Loucy (cell line): ENCODE measurements around the gene VPS13D.

ENCODE experiments used
- H2AFZ ChIP-seq: fragments of 200-600 bp; sonication (generic); 2 replicates; pipeline ENCODE4 v1.6.0; 2016; ENCODE audit warnings: antibody characterized with exemption, mild to moderate bottlenecking, low read length, moderate library complexity
- H3F3A ChIP-seq: fragments of 200-600 bp; 2 replicates; pipeline ENCODE4 v1.6.0; 2016; ENCODE audit warnings: antibody characterized with exemption, low read depth, mild to moderate bottlenecking
- H3K27me3 ChIP-seq: fragments of 200-600 bp; sonication (generic); 2 replicates; pipeline ENCODE4 v1.6.1; 2014; ENCODE audit warnings: low read length, mild to moderate bottlenecking; ENCODE audit not compliant: insufficient read depth, poor library complexity, severe bottlenecking
- H3K36me3 ChIP-seq: fragments of 200-600 bp; sonication (generic); 2 replicates; pipeline ENCODE4 v1.6.1; 2016; ENCODE audit warnings: low read length; ENCODE audit not compliant: insufficient read depth
- H3K4me1 ChIP-seq: fragments of 200-600 bp; sonication (generic); 2 replicates; pipeline ENCODE4 v1.5.1; 2014; ENCODE audit warnings: low read length, mild to moderate bottlenecking; ENCODE audit not compliant: insufficient read depth, poor library complexity, severe bottlenecking
- H3K4me2 ChIP-seq: fragments of 200-600 bp; sonication (generic); 2 replicates; pipeline ENCODE4 v1.6.0; 2014; ENCODE audit warnings: antibody characterized with exemption, low read length, low read depth, mild to moderate bottlenecking; ENCODE audit not compliant: poor library complexity, severe bottlenecking
- H3K4me3 ChIP-seq: fragments of 200-600 bp; sonication (generic); 2 replicates; pipeline ENCODE4 v1.5.1; 2014; ENCODE audit warnings: low read length, mild to moderate bottlenecking, mixed read lengths; ENCODE audit not compliant: poor library complexity, severe bottlenecking
- H3K79me2 ChIP-seq: fragments of 200-600 bp; sonication (generic); 2 replicates; pipeline ENCODE4 v1.6.1; 2014; ENCODE audit warnings: low read length; ENCODE audit not compliant: insufficient read depth
- H3K9ac ChIP-seq: fragments of 200-600 bp; sonication (generic); 2 replicates; pipeline ENCODE4 v1.6.0; 2014; ENCODE audit warnings: mild to moderate bottlenecking, low read depth, low read length, moderate library complexity; ENCODE audit not compliant: poor library complexity, severe bottlenecking
- H3K9me2 ChIP-seq: fragments of 200-600 bp; sonication (generic); replicated peaks from 2 replicates; pipeline ENCODE4 v1.6.1; 2016; ENCODE audit warnings: low read depth, low read length, mixed read lengths
- H3K9me3 ChIP-seq: fragments of 200-600 bp; sonication (generic); 2 replicates; pipeline ENCODE4 v1.6.1; 2014; ENCODE audit warnings: mild to moderate bottlenecking, antibody characterized with exemption, low read length, low read depth; ENCODE audit not compliant: insufficient read depth
- H4K20me1 ChIP-seq: fragments of 200-600 bp; sonication (generic); 2 replicates; pipeline ENCODE4 v1.6.0; 2014; ENCODE audit warnings: antibody characterized with exemption, low read length, mild to moderate bottlenecking; ENCODE audit not compliant: insufficient read depth, poor library complexity, severe bottlenecking
- EZH2phosphoT487 ChIP-seq: fragments of 200-600 bp; IDR thresholded peaks from 2 replicates; pipeline ENCODE4 v1.6.1; 2018; ENCODE audit warnings: antibody characterized with exemption, mild to moderate bottlenecking, moderate library complexity, borderline replicate concordance
- TF ChIP-seq, protein P1 (sequence below): fragments of 200-600 bp; sonication (generic); conservative IDR thresholded peaks from 2 replicates; pipeline ENCODE4 v1.5.1; 2014; ENCODE audit warnings: mild to moderate bottlenecking, antibody characterized with exemption, low read length

Gene VPS13D

DNA sequence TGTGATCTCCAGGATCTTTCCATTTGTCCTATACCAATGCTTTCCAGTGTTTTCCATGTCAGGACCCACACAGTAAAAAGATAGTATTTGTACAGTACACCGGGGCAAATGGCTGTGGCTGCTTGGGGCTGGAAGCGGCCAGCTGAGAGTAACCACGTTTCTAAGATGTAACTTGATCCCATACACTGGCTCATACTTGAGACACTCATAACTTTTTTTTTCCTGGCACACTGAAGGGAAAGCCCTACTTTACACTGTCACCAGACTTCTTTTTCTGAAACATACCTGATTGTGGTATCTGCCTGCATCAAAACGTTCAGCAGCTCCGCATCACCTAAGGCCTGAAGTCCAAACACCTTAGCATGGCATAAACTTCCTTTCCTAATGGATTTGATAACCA is 21.6 kb downstream of the VPS13D start:
- H3K4me2 ChIP-seq, result no peak overlapping the region
- no peak overlapping the region for H3K9ac ChIP-seq
- H2AFZ ChIP-seq, result no peak overlapping the region
- no peaks in the 10 kb centered on the region for H3K79me2 ChIP-seq
- no peaks in the 10 kb centered on the region for H3K4me1 ChIP-seq
- peaks cover 52% of the 10 kb centered on the region; the same call in 1 of the 2 replicates for H3K36me3 ChIP-seq
- no peaks in the 10 kb centered on the region for H3K9me2 ChIP-seq
- TF ChIP-seq, protein P1, sequence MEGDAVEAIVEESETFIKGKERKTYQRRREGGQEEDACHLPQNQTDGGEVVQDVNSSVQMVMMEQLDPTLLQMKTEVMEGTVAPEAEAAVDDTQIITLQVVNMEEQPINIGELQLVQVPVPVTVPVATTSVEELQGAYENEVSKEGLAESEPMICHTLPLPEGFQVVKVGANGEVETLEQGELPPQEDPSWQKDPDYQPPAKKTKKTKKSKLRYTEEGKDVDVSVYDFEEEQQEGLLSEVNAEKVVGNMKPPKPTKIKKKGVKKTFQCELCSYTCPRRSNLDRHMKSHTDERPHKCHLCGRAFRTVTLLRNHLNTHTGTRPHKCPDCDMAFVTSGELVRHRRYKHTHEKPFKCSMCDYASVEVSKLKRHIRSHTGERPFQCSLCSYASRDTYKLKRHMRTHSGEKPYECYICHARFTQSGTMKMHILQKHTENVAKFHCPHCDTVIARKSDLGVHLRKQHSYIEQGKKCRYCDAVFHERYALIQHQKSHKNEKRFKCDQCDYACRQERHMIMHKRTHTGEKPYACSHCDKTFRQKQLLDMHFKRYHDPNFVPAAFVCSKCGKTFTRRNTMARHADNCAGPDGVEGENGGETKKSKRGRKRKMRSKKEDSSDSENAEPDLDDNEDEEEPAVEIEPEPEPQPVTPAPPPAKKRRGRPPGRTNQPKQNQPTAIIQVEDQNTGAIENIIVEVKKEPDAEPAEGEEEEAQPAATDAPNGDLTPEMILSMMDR, result no peak
- TF ChIP-seq EZH2phosphoT487, result no peak
- H3K9me3 ChIP-seq, result no peaks in the 10 kb centered on the region
- H3F3A ChIP-seq, result no peaks in the 10 kb centered on the region
- H4K20me1 ChIP-seq, result no peaks in the 10 kb centered on the region
- H3K4me3 ChIP-seq, result no peak overlapping the region
- H3K27me3 ChIP-seq, result no peaks in the 10 kb centered on the region

DNA sequence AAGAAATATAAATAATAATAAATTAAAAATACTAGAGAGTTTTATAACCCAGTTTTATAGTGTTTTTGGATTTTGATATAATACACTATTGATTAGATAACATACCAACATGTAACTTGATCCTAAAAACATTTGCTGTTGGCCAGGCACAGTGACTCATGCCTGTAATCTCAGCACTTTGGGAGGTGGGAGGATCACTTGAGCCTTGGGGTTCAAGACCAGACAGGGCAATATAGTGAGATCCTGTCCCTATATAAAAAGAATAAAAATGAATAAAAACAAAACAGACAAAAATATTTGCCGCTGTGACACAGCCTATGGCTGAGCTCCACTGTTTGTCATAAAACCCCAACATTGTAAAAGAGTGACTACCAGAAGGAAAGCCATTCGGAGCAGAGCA is 26.1 kb downstream of the VPS13D start:
- no peaks in the 10 kb centered on the region for H3K9me2 ChIP-seq
- no peak overlapping the region for H2AFZ ChIP-seq
- H3F3A ChIP-seq, result no peaks in the 10 kb centered on the region
- no peaks in the 10 kb centered on the region for H3K79me2 ChIP-seq
- no peak overlapping the region for H3K4me2 ChIP-seq
- no peak overlapping the region for H3K9ac ChIP-seq
- no peaks in the 10 kb centered on the region for H3K9me3 ChIP-seq
- no peaks in the 10 kb centered on the region for H4K20me1 ChIP-seq
- H3K27me3 ChIP-seq, result no peaks in the 10 kb centered on the region
- peaks cover 50% of the 10 kb centered on the region; the same call in 1 of the 2 replicates for H3K36me3 ChIP-seq
- H3K4me3 ChIP-seq, result no peak overlapping the region
- TF ChIP-seq, protein P1, result no peak
- no peak for TF ChIP-seq EZH2phosphoT487
- peaks cover 6% of the 10 kb centered on the region for H3K4me1 ChIP-seq

DNA sequence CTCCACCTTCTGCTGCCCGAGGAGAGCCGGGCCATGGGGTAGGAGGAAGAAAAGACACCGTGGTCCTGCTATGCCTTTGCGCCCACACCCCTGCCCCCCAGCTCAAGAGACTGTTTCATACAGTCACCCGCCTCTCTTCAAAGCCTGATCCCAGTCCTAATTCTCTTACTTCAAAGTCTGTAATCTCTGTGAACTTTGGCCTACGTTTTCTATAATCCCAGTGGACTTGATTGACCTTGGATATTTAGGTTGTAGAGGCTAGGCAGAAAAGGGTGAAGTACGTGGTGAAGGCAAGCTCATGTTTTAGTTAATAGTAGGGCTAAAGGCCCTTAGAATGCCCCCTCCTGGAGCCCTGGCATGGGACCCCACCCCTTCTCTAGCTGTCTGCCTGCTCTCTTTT is 28.4 kb downstream of the VPS13D start:
- Histone ChIP-seq H3K9ac (no peak overlapping the region), H3K4me1 (peaks cover 6% of the 10 kb centered on the region), H3K79me2 (no peaks in the 10 kb centered on the region), H3K9me2 (no peaks in the 10 kb centered on the region), H3F3A (no peaks in the 10 kb centered on the region), H2AFZ (no peak overlapping the region), H4K20me1 (no peaks in the 10 kb centered on the region), H3K36me3 (peaks cover 59% of the 10 kb centered on the region; the same call in 1 of the 2 replicates), H3K4me2 (no peak overlapping the region), H3K9me3 (no peaks in the 10 kb centered on the region), H3K27me3 (no peaks in the 10 kb centered on the region), H3K4me3 (no peak overlapping the region)
- TF ChIP-seq, protein P1, result no peak
- no peak for TF ChIP-seq EZH2phosphoT487
